HUDEP-2 (cell line): ENCODE measurements around the gene RXRA.

Source experiments
- DNase-seq, 76 experiments: peaks; one replicate each; lab custom pipeline; 2025; ENCODE audit not compliant: unreplicated experiment in 76 of 76; lab: John Stamatoyannopoulos, UW

Gene RXRA

GRCh38 chr9:134361843-134362414, 35.7 kb downstream of the RXRA start:
- DNase-seq, result peak in 2 of 76 experiments; percentile 6 to 17

- DNase-seq, result no peak
Measured at GRCh38 chr9:134363450-134363849, 37.2 kb downstream of the RXRA start.

- DNase-seq, result no peak
Measured at GRCh38 chr9:134364391-134365114, 38.3 kb downstream of the RXRA start.

- no peak for DNase-seq
Measured at GRCh38 chr9:134365115-134365596, 38.9 kb downstream of the RXRA start.

- peak in 67 of 76 experiments; percentile 40 to 87 (median 70) for DNase-seq
Measured at GRCh38 chr9:134365791-134366222, 39.6 kb downstream of the RXRA start.

GRCh38 chr9:134366223-134367031, 40.2 kb downstream of the RXRA start:
- DNase-seq, result peak in 73 of 76 experiments; percentile 29 to 87 (median 71)

- DNase-seq, result no peak
Measured at GRCh38 chr9:134367061-134367460, 40.8 kb downstream of the RXRA start.

- no peak for DNase-seq
Measured at GRCh38 chr9:134367791-134368490, 41.7 kb downstream of the RXRA start.

GRCh38 chr9:134368571-134368970, 42.3 kb downstream of the RXRA start:
- no peak for DNase-seq

- DNase-seq, result peak in 2 of 76 experiments; percentile 4 to 20
Measured at GRCh38 chr9:134369416-134370212, 43.4 kb downstream of the RXRA start.

- peak in 3 of 76 experiments; percentile 31 to 40 (median 37) for DNase-seq
Measured at GRCh38 chr9:134370213-134370492, 43.9 kb downstream of the RXRA start.

- no peak for DNase-seq
Measured at GRCh38 chr9:134370638-134371037, 44.4 kb downstream of the RXRA start.

- DNase-seq, result no peak
Measured at GRCh38 chr9:134371731-134372130, 45.5 kb downstream of the RXRA start.

GRCh38 chr9:134372581-134373267, 46.5 kb downstream of the RXRA start:
- peak in 1 of 76 experiments; percentile 13 for DNase-seq

GRCh38 chr9:134373269-134373668, 47.0 kb downstream of the RXRA start:
- no peak for DNase-seq

- no peak for DNase-seq
Measured at GRCh38 chr9:134373953-134374300, 47.7 kb downstream of the RXRA start.

GRCh38 chr9:134374301-134375010, 48.2 kb downstream of the RXRA start:
- no peak for DNase-seq

GRCh38 chr9:134375011-134375390, 48.7 kb downstream of the RXRA start:
- no peak for DNase-seq
